Motor neuron (in vitro differentiated cells): ENCODE results near the gene ZNF33A. TPM values are rescaled to one million over a fixed set of nuclear protein-coding genes. Genes with fewer than 3 reads are reported as not detected.
A peak's percentile ranks its signal among the peaks of the same experiment; 100 is the strongest.
"Not testable (repeated sequence)": the region's sequence is repeated elsewhere in the genome, so short reads cannot be mapped to it uniquely, and the experiment has no call there.

Experiments
- ATAC-seq, 8 experiments: fragments of 200-7000 bp; cut with Tn5 transposase; replicated peaks in 6 of 8; 2 replicates each; pipeline ENCODE4 v1.8.0; 2021; ENCODE audit warnings: mild to moderate bottlenecking in 8 of 8, moderate library complexity in 8 of 8
- H3K27ac ChIP-seq, 2 donors: fragments of 250-450 bp; sonication (Bioruptor Pico); 2 replicates each; pipeline ENCODE4 v1.9.0; 2021; ENCODE audit warnings: antibody characterized with exemption in 2 of 2, mild to moderate bottlenecking in 2 of 2, moderate library complexity in 1 of 2
- H3K4me1 ChIP-seq, 2 donors: fragments of 250-450 bp; sonication (Bioruptor Pico); replicated peaks in 1 of 2; 2 replicates each; pipeline ENCODE4 v1.6.1; 2021; ENCODE audit warnings: antibody characterized with exemption in 2 of 2, mild to moderate bottlenecking in 2 of 2, moderate library complexity in 1 of 2
- H3K4me3 ChIP-seq, 5 donors: fragments of 250-450 bp; sonication (Bioruptor Pico); 2 replicates each; pipeline ENCODE4 v1.9.0; 2021; ENCODE audit warnings: antibody characterized with exemption in 5 of 5, mild to moderate bottlenecking in 5 of 5, moderate library complexity in 4 of 5
- WGBS, 10 experiments: fragments of 450-650 bp; shearing (Covaris generic); methylation state at CpG; one replicate each; pipeline ENCODE4 v1.0.0; 2022; 5-methylcytosine and 5-hydroxymethylcytosine counted together
- in situ Hi-C, 9 experiments: fragments of 400-800 bp; cut with MboI; loops; one replicate each; pipeline ENCODE4 v1.15.0; 2021; ENCODE audit warnings: low sequenced_read_pairs in 9 of 9, low pct_unique_long_range_greater_than_20kb in 2 of 9; ENCODE audit not compliant: unreplicated experiment in 9 of 9
- total RNA-seq, 8 experiments: library from RNA; unstranded; fragments of 300-600 nt; gene quantifications; 2 replicates each; pipeline versions ENCODE4 v1.2.3 to v1.2.4, GENCODE V29; 2022

ZNF33A gene
- 10 to 100 TPM; 11.9 to 37.1 (median 28.5) TPM for total RNA-seq

- in situ Hi-C loops = no loop called here
- Histone ChIP-seq H3K4me1 (peaks cover 4 to 7% of the 10 kb centered on the region in 2 donors), H3K27ac (peak within 1 kb of the TSS; percentile 96 to 98), H3K4me3 (peak within 1 kb of the TSS; percentile 59 to 82 (median 72))
- ATAC-seq = peak; percentile 80 to 93 (median 90)
- WGBS, 10 experiments = 0 to 19% (median 3%) methylated on average over 3 to 22 of the region's 46 CpGs
Observed at GRCh38 chr10:38010119-38010903, at the start of gene ZNF33A. Gene ZNF33A, plus strand, starts transcription at chr10:38010675. Its CDS starts 1,667 bp downstream, at chr10:38012342.

DNA sequence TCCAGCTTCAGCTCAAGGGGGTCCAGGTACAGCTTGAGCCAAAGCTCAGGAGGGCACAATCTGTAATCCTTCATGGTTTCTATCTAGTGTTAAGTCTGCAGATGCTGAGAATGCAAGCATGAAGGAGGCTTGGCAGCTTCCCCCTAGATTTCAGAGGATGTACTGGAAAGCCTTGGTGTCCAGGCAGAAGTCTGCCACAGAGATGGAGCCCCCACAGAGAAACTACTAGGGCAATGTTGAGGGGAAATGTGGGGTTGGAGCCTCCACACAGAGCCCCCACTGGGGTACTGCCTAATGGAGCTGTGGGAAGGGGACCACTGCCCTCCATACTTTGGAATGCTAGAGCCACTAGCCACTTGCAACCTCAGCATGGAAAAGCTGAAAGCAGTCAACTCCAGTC lies 45.5 kb upstream of the ZNF33A start:
- ATAC-seq = no peak
- in situ Hi-C loops = loop anchor here in 1 of 9 experiments (25.0 kb wide), 1 partner anchor 103 kb away; the partner anchor contains the start of gene ZNF248
- H3K27ac ChIP-seq = no peak overlapping the region
- H3K4me1 ChIP-seq = no peaks in the 10 kb centered on the region
- H3K4me3 ChIP-seq = no peak overlapping the region

- H3K4me1 ChIP-seq = peaks cover 0 to 5% of the 10 kb centered on the region in 2 donors
- in situ Hi-C loops = loop anchor here in 1 of 9 experiments (25.0 kb wide), 1 partner anchor 110 kb away; the partner anchor contains the start of gene ZNF248
- H3K4me3 ChIP-seq = no peak overlapping the region
- ATAC-seq = no peak
- H3K27ac ChIP-seq = no peak overlapping the region
- WGBS, 10 experiments = 86 to 100% (median 100%) methylated on average over 1 of the region's 1 CpG; no CpG with 5 or more reads in 3 of the 10 experiments
Observed at GRCh38 chr10:37972396-37972795, 38.1 kb upstream of the ZNF33A start.

DNA sequence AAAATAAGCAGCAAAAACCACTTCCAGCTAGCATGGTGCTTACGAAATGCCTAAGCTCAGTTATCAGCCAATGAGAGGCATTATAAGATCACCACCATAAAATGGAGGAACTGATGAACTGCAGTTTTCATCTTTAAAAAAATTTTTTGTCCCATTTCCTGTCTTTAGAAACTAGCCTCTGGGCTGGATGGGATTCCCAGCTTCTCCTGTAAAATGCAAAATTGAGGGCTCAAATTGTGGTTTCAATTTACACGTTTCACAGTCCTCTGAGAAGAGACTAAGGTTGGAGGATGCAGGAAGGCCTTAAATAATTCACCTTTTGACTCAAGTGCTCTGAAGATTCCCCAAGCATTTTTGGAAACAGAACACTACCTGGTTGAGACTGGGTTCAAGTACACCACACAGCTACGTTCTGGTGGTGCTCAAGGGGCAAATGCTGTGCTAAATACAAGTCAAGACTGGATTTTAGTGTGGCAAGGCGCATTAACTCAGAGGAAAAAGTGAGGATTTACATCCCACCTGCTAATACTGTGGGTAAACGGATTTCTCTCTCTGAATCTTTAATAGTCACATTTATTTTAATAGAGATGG lies 35.0 kb upstream of the ZNF33A start:
- 0 to 86% (median 39%) methylated on average over 1 to 5 of the region's 5 CpGs for WGBS, 10 experiments
- in situ Hi-C loops = no loop called here
- peaks cover 0 to 5% of the 10 kb centered on the region in 2 donors for H3K4me1 ChIP-seq
- peak overlapping the region; percentile 48 to 97 (median 75) for H3K4me3 ChIP-seq
- ATAC-seq = no peak
- H3K27ac ChIP-seq = peak overlapping the region; percentile 91 to 97

GRCh38 chr10:37976091-37976879 lies 34.2 kb upstream of the ZNF33A start, which contains the start of gene ZNF25:
Gene ZNF25, minus strand, starts transcription at chr10:37976647. Its CDS starts 4,925 bp downstream, at chr10:37971722.
- H3K4me3 ChIP-seq = peak within 1 kb of the TSS; percentile 48 to 97 (median 75)
- ATAC-seq = peak; percentile 91 to 96 (median 92)
- WGBS, 10 experiments = 0 to 40% (median 0%) methylated on average over 1 to 21 of the region's 66 CpGs; no CpG with 5 or more reads in 4 of the 10 experiments
- in situ Hi-C loops = no loop called here
- peaks cover 0 to 5% of the 10 kb centered on the region in 2 donors for H3K4me1 ChIP-seq
- H3K27ac ChIP-seq = peak within 1 kb of the TSS; percentile 91 to 97

DNA sequence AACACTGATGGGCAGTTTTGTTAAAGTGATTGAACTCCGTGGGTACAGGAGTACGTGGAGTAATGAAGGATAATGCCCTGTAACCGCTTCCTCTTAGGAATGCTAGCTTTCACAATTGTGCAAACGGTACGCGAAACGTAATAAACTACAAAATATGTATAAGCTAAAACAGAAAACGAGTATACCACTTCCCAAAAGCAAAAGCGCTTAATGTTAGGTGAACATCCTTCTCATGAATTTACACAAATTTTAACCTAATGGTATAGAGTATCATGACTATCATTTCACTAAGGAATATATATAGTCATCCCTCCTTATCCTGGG lies 33.6 kb upstream of the ZNF33A start:
- no peak overlapping the region for H3K27ac ChIP-seq
- WGBS, 10 experiments = 0 to 82% (median 42%) methylated on average over 2 to 8 of the region's 9 CpGs; no CpG with 5 or more reads in 2 of the 10 experiments
- peak overlapping the region in 3 of 5 donors; percentile 13 to 97 (median 68) for H3K4me3 ChIP-seq
- ATAC-seq = no peak
- H3K4me1 ChIP-seq = peaks cover 0 to 5% of the 10 kb centered on the region in 2 donors
- in situ Hi-C loops = no loop called here

GRCh38 chr10:37991655-37992054 lies 18.8 kb upstream of the ZNF33A start:
- no peak for ATAC-seq
- 0 to 92% (median 80%) methylated on average over 1 to 2 of the region's 2 CpGs; no CpG with 5 or more reads in 5 of the 10 experiments for WGBS, 10 experiments
- in situ Hi-C loops = no loop called here
- Histone ChIP-seq H3K27ac (no peak overlapping the region), H3K4me3 (no peak overlapping the region), H3K4me1 (no peaks in the 10 kb centered on the region)

GRCh38 chr10:37992083-37992482 lies 18.4 kb upstream of the ZNF33A start:
- ATAC-seq = no peak
- WGBS, 10 experiments = 19 to 76% (median 29%) methylated on average over 1 to 3 of the region's 3 CpGs; no CpG with 5 or more reads in 6 of the 10 experiments
- Histone ChIP-seq H3K4me3 (no peak overlapping the region), H3K27ac (no peak overlapping the region), H3K4me1 (no peaks in the 10 kb centered on the region)
- in situ Hi-C loops = no loop called here

DNA sequence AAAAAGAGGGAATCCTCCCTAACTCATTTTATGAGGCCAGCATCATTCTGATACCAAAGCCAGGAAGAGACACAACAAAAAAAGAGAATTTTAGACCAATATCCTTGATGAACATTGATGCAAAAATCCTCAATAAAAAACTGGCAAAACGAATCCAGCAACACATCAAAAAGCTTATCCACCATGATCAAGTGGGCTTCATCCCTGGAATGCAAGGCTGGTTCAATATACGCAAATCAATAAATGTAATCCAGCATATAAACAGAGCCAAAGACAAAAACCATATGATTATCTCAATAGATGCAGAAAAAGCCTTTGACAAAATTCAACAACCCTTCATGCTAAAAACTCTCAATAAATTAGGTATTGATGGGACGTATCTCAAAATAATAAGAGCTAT lies 11.6 kb upstream of the ZNF33A start:
- in situ Hi-C loops, H3K4me3 ChIP-seq, H3K27ac ChIP-seq, ATAC-seq, H3K4me1 ChIP-seq: not testable (repeated sequence)
- WGBS, 10 experiments = no CpG with 5 or more reads among the region's 3 CpGs

DNA sequence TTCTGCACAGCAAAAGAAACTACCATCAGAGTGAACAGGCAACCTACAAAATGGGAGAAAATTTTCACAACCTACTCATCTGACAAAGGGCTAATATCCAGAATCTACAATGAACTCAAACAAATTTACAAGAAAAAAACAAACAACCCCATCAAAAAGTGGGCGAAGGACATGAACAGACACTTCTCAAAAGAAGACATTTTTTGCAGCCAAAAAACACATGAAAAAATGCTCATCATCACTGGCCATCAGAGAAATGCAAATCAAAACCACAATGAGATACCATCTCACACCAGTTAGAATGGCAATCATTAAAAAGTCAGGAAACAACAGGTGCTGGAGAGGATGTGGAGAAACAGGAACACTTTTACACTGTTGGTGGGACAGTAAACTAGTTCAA lies 10.0 kb upstream of the ZNF33A start:
- ATAC-seq, H3K27ac ChIP-seq, in situ Hi-C loops, H3K4me3 ChIP-seq, H3K4me1 ChIP-seq: not testable (repeated sequence)
- WGBS, 10 experiments = no CpG with 5 or more reads among the region's 1 CpG

GRCh38 chr10:38003026-38003425 lies 7.4 kb upstream of the ZNF33A start:
- ATAC-seq = no peak
- Histone ChIP-seq H3K4me1 (no peaks in the 10 kb centered on the region), H3K27ac (no peak overlapping the region), H3K4me3 (no peak overlapping the region)
- WGBS, 10 experiments = 49 to 95% (median 84%) methylated on average over 1 to 6 of the region's 6 CpGs; no CpG with 5 or more reads in 4 of the 10 experiments
- in situ Hi-C loops = no loop called here

GRCh38 chr10:38003588-38003987 lies 6.9 kb upstream of the ZNF33A start:
- ATAC-seq = no peak
- Histone ChIP-seq H3K4me1 (no peaks in the 10 kb centered on the region), H3K4me3 (no peak overlapping the region), H3K27ac (no peak overlapping the region)
- in situ Hi-C loops = no loop called here
- WGBS, 10 experiments = 57 to 100% (median 100%) methylated on average over 1 of the region's 1 CpG; no CpG with 5 or more reads in 3 of the 10 experiments

DNA sequence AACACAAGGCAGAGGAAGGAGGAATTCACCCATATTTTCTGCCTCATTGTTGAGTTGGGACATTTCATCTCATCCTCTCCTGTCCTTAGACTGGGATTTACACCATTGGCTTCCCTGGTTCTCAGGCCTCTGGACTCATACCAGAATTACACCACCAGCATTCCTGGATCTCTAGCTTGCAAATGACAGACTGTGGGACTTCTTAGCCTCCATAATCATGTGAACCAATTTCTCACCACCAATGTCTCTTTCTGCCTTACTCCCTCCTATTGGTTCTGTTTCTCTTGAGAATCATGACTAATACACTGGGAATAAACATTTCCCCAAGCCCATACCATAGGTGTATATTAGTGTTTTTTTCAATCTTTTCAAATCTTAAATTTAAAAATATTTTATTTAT lies 2.9 kb upstream of the ZNF33A start:
- Histone ChIP-seq H3K4me3 (no peak overlapping the region), H3K27ac (no peak overlapping the region), H3K4me1 (peaks cover 4 to 5% of the 10 kb centered on the region in 2 donors)
- in situ Hi-C loops = no loop called here
- no peak for ATAC-seq
